Measurements from ENCODE around the gene TARS1.

The TARS1 gene

DNA sequence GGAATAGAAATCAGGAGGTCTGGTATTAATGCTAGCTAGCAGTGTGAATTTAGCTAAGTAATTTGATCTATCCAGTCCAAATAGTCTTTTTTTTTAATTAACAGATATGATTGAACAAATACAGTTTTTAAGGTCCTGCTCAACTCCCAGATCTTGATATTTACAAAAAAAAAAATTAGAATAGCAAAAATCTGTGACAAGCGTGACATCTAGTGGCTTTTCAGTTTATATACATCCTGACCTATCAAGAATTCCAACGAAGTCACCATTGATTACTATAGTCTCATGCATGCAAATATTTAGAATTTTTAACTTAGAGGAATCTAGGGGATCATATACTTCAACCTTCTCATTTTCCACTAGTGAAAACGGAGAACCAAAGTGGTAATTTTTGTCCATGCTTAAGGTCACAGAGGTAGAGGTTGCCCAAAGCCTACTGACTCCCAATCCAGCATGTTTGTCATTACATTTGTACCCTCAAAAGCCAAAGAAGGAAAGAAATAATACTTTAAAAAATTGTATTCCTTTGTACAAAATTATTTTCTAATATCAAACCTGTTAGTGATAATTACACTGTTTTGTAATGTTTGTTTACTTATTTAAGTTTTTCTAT lies 17.6 kb upstream of the TARS1 start:
- no peak for DNase-seq (ENCODE audit: low spot score)
- TF ChIP-seq, protein P1, sequence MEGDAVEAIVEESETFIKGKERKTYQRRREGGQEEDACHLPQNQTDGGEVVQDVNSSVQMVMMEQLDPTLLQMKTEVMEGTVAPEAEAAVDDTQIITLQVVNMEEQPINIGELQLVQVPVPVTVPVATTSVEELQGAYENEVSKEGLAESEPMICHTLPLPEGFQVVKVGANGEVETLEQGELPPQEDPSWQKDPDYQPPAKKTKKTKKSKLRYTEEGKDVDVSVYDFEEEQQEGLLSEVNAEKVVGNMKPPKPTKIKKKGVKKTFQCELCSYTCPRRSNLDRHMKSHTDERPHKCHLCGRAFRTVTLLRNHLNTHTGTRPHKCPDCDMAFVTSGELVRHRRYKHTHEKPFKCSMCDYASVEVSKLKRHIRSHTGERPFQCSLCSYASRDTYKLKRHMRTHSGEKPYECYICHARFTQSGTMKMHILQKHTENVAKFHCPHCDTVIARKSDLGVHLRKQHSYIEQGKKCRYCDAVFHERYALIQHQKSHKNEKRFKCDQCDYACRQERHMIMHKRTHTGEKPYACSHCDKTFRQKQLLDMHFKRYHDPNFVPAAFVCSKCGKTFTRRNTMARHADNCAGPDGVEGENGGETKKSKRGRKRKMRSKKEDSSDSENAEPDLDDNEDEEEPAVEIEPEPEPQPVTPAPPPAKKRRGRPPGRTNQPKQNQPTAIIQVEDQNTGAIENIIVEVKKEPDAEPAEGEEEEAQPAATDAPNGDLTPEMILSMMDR (IDR thresholded peaks at IDR 0.05; ENCODE audit: extremely low read depth, missing control alignments) = no peak

DNA sequence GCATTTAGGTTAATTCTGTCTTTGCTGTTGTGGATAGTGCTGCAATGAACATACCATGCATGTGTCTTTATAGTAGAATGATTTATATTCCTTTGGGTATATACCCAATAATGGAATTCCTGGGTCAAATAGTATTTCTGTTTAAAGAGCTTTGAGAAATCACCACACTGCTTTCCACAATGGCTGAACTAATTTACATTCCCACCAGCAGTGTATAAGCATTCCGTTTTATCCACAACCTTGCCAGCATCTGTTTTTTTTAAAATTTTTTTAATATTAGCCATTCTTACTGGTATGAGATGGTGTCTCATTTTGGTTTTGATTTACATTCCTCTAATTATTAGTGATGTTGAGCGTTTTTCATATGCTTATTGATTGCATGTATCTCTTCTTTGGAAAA lies 15.5 kb upstream of the TARS1 start:
- no peak for DNase-seq (ENCODE audit: low spot score)
- TF ChIP-seq, protein P1 (IDR thresholded peaks at IDR 0.05; ENCODE audit: extremely low read depth, missing control alignments) = no peak

DNA sequence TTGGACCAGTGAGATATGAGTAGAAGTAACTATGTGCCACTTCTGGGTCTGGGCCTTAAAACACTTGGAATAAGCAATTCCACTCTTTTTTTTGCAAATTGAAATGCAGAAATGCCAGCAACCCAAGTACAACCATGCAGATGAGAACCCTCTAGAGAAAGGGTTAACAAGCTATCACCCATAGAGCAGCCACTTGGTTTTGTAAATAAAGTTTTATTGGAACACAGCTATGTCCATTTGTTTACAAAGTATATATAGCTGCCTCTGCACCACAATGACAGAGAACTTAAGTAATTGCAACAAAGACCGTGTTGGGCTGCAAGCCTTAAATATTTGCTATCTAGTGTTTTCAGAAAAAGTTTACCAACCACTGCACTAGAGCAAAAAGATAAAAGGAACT lies 9.8 kb upstream of the TARS1 start:
- TF ChIP-seq, protein P1 (IDR thresholded peaks at IDR 0.05; ENCODE audit: extremely low read depth, missing control alignments) = no peak
- DNase-seq (ENCODE audit: low spot score) = no peak

DNA sequence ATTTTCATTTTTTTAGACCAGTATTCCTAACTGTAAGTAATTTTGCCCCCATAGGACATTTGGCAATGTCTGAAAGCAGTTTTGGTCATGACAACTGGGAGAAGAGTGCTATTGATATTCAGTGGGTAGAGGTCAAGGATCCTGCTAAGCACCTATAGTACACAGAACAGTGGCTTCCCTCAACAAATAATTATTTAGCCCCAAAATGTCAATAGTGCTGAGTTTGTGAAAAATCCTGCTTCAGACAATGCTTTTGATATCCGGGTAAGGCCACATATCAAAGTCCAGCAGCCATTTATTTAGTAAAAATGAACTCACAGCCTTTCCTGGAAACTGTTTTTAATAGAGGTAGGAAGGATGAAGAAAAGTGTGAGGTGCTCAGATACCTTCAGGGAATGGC lies 8.1 kb upstream of the TARS1 start:
- TF ChIP-seq, protein P1 (IDR thresholded peaks at IDR 0.05; ENCODE audit: extremely low read depth, missing control alignments) = no peak
- no peak for DNase-seq (ENCODE audit: low spot score)

DNA sequence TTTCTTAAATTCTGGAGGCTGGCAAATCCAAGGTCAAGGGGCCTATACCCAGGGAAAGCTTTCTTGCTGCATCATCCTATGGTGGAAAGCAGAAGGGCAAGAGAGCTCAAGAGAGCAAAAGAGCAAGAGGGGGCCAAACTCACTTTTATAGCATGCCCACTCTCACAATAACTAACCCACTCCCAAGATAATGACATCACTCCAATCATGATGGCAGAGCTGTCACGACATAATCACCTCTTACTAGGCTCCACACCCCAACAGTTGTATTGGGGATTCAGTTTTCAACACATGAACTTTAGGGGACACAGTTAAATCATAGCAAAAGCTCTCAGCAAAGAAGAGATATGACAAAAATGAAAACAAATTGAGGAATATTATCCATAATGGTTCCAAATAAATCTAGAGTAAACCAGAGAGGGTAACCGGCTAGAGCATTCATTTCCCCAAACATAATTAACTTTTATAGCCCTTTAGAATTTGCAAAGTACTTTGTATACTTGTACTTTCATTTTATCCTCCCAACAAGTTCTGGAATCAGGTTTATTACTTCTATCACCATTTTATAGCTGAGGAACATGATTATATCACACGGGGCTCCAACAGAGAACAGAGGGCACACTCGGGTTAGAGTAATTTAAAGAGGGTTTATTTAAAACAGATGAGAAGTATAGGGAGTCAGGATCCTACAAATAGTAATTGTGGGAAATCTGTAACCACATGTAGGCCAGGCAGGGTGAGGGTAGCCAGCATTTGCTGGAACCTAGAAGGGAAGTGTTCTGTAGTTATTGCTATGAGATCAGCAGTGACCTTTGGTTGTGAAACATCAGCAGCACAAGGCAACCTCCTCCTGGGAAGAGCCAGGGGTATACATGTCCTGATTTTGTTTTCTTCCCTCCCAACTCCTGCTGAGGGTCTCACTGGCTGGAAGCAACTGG lies 7.2 kb upstream of the TARS1 start:
- TF ChIP-seq, protein P1 (IDR thresholded peaks at IDR 0.05; ENCODE audit: extremely low read depth, missing control alignments) = no peak
- DNase-seq (ENCODE audit: low spot score) = no peak

DNA sequence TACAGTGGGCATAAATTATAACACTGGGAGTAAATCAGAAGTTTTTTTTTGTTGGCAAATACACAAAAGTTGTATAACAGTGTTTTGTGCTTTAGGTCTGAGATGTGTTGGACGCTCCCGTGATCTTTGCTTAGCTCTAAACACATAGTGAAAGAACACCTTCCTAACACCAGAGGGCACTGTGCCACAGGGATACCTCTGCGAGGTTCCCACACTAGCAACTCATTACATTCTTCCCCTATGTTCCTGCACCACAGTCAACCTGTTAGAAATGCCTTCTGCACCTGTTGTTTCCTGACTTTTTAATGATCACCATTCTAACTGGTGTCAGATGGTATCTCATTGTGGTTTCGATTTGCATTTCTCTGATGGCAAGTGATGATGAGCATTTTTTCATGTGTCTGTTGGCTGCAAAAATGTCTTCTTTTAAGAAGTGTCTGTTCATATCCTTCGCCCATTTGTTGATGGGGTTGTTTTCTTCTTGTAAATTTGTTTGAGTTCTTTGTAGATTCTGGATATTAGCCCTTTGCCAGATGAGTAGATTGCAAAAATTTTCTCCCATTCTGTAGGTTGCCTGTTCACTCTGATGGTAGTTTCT lies 4.8 kb upstream of the TARS1 start:
- DNase-seq (ENCODE audit: low spot score) = peak; percentile 66
- TF ChIP-seq, protein P1 (IDR thresholded peaks at IDR 0.05; ENCODE audit: extremely low read depth, missing control alignments) = peak; percentile 22

DNA sequence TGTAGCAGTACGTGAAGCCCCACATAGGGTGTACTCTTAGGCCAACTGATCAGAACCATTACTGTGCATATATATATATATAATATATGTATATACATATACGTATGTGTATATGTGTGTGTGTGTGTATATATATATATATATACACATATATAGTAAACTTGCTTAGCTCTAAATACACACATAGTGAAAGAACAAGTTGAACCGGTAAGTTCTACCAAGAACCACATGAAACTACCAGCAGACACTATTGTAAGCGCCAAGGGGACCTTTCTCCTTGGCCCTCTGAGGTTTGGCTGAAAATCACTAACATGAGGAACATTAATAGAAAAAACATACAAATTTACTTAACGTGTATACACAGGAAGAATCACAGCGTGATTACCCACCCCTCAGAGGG lies 1.8 kb upstream of the TARS1 start:
- no peak for DNase-seq (ENCODE audit: low spot score)
- TF ChIP-seq, protein P1 (IDR thresholded peaks at IDR 0.05; ENCODE audit: extremely low read depth, missing control alignments) = no peak

Measured in GM20000 (cell line).